ENCODE measurements around the gene TMEM97.
"Not testable (repeated sequence)": the region's sequence is repeated elsewhere in the genome, so short reads cannot be mapped to it uniquely, and the experiment has no call there.

TMEM97 gene

DNA sequence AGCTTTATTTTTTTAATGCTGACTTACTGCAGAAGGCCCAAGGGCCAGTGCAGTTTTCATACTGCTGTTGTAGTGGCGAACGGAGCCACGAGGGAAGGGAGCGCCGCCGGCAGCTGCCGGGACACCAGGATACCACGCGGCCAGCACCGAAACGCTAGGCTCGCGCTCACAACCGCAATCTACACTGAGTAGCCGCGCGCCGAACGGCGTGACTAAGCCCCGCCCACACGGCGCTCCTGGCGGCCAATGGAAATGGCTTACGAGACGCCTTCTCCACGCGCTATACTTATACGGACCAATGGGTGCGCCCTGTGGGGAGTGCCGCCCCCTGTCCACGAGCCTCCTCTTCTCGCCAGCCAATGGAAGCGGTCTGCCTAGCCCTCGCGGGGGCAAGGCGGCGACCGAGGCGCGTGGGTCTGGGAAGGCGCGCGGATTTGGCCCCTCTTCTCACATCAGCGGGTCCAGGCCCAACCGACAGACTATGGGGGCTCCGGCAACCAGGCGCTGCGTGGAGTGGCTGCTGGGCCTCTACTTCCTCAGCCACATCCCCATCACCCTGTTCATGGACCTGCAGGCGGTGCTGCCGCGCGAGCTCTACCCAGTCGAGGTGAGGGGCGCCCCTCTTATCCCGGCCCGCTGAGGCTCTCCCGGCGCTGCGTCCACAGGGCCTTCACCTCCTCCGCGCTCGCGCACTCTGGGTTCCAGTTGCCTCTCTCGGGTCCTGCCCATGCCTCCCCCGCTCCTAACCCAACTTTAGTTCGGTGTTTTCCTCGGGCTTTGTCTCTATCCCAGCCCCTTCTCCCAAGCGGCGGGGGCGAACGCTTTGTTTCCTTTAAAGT, at the start of gene TMEM97:
TSS of gene TMEM97 (plus strand) at position 442 of the 839 bp plus-strand sequence. CDS start at position 482, 40 bp downstream.
- peak; percentile 96 for DNase-seq

DNA sequence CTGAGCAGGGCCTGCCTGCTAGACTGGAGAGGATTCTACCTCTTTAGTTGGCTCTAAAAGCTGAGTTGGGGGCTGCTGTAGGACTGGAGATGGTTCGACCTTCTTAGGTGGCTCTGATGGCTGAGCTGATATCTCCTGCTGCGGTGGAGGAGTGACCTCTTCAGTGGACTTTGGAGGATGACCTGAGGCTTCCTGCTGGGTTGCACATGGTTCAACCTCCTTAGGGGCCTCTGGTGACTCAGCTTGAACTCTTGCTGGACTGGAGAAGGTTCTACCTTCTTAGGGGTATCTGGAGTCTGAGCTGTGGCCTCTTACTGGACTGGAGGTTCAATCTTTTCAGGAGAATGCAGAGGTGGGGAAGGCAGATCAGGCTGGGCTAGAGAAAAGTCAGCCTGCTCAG, 48.9 kb upstream of the TMEM97 start:
- no peak for DNase-seq

DNA sequence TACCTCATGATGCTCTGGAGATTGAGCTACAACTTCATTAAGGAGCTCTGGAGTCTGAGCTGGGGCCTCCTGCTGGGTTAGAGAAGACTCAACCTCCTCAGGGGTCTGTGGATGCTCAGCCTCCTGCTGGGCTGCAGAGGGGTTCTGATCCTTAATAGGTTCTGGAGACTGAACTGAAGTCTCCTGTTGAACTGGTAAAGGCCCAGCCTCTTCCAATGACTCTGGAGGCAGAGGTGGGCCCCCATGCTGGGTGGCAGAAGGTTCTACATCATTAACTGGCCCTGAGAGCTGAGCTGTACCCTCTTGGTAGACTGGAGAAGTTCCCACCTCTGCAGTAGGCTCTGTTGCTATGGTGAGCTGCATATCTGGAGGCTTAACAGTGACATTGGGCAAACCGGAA, 48.1 kb upstream of the TMEM97 start:
- no peak for DNase-seq

DNA sequence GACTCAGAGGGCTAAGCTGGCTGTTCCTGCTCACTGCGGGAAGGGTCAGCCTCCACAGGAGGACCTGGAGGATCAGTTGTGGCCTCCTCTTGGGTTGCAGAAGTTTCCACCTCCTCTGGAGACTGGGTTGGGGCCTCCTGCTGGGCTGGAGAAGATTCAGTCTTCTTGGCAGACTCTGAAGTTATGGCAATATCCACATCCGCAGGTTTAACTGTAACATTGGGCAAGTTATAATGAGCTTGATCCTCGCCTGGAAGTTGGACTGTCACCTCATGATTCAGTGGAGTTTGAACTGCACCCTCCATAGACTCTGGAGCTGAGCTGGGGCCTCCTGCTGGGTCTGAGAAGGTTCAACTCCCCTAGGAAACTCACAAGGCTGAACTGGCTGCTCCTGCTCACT, 47.6 kb upstream of the TMEM97 start:
- no peak for DNase-seq

DNA sequence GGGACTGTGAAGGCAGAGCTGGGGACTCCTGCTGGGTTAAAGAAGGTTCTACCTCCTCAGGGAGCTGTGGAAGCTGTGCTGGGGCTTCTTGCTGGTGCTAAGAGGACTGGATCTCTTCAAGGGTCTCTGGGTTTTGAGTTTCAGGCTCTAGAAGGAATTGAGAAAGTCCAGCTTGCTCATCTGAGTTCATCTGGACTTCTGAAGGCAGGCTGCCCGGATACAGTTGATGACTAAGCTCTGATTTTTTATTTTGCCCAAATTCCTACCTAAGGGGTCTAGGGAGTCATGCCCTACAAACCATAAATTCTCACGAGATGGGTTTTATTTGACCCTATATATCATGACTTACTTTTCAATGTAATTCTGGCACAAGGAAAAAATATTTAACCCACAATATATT, 46.8 kb upstream of the TMEM97 start:
- no peak for DNase-seq

DNA sequence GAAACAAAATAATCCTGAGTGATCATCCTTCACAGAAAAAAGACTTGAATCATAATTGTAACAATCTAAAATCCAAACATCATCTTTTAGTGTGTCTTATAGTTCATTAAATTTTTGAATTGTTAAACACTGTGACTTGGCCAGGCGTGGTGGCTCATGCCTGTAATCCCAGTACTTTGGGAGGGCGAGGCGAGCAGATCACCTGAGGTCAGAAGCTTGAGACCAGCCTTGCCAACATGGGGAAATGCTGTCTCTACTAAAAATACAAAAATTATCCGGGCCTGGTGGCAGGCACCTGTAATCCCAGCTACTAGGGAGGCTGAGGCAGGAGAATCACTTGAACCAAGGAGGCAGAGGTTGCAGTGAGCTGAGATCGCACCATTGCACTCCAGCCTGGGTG, 45.7 kb upstream of the TMEM97 start:
- not testable (repeated sequence) for DNase-seq

GRCh38 chr17:28274591-28275265, 44.3 kb upstream of the TMEM97 start:
- no peak for DNase-seq

DNA sequence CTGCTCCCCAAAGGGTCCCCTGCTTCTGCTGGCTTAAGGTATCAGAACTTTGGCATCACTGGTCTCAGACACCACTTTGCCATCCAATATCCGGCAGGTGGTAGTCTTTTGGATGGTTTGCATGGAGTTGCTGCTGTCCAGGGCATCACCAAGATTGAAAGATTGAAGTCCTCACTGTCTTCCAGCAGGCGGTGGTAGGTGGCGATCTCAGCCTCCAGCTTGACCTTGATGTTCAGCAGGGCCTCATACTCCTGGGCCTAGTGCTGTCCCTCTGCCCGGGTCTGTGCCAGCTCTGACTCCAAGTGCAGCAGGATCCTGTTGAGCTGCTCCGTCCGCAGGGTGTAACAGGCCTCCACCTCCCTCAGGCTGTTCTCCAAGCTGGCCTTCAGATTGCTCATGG, 43.0 kb upstream of the TMEM97 start:
- no peak for DNase-seq

DNA sequence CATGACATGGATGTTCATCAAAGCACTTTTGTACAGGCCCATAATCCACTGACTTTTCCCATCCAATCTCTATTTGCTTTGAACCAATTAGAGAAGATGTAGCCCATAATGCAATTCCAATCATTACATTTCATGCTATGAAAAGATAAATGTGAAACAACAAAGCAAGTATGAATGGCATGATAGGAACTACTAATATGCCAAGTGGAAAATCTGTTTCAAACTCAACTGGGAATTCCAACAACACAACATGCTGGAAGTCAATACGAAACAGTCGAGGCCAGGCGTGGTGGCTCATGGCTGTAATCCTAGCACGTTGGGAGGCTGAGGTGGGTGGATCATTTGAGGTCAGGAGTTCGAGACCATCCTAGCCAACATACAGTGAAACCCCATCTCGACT, 39.6 kb upstream of the TMEM97 start:
- DNase-seq = peak; percentile 42

DNA sequence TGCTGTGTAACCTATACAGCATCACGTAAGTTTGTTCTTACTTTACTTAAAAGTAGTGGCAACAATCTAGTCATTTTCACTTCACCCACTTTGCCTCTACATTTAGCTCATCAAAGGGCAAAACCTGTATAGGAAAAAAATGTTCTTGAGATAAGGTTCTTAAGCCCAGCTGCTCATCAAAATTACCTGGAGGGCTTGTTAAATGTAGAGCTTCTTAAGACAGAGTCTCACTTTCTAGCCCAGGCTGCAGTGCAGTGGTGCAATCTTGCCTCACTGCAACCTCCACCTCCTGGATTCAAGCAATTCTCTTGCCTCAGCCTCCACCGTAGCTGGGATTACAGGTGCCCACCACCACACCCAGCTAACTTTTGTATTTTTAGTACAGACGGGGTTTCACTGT, 38.2 kb upstream of the TMEM97 start:
- DNase-seq = no peak

- DNase-seq = peak; percentile 81
Measured at GRCh38 chr17:28282596-28282995, 36.4 kb upstream of the TMEM97 start.

DNA sequence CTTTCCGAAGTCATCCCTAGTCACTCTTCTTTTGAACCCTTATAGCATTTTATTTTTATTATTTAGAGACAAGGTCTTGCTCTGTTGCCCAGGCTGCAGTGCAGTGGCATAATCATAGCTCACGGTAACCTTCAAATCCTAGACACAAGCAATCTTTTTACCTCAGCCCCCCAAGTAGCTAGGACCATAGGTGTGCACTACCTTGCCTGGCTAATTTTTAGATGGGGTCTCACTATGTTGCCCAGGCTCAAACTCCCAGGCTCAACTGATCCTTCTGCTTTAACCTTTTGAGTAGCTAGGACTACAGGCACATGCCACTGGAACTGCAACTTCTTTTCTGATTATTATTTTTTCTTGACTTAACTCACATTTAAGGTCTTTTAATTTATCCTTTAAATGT, 33.0 kb upstream of the TMEM97 start:
- DNase-seq = no peak

DNA sequence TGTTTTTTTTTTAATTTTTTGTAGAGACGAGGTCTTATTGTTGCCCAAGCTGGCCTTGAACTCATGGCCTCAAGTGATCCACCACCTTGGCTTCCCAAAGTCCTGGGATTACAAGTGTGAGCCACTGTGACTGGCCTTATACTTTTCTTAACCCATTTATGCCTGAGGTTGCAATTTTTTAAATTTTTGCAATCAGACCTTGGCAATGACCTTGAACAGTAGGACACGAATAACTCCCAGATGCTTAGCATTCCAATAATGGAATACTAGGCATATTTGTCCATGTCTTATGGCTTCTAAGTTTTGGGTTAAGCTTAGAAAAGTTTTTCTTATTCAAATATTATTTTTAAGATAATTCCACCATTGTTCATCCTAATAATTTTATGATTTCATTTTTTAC, 28.3 kb upstream of the TMEM97 start:
- no peak for DNase-seq

DNA sequence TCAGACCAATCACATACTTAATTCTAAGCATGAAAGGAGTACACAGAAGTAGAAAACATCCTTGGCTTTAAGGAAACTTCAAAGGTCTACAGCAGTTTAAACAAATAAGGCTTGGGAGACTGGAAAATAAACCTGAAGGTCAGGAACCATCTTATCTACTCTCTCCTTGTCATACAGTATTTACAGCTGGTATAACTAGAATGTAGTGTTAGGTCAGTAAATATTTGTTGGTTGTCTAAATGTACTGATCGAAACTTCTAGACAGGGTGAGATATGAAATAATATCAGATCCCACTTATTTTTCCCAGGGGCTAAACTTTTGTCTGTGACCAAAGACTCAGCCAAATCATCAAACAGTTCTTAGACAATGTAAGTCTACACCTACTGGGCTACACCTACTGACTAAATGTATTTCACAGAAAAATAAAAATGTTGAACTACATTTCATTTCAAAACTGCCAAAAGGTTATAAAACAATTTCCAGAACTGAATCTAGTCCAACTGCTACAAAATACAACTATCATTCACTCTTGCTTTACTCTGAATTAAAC, 27.1 kb upstream of the TMEM97 start:
- no peak for DNase-seq

- DNase-seq = not testable (repeated sequence)
Measured at GRCh38 chr17:28292878-28293277, 26.1 kb upstream of the TMEM97 start.

GRCh38 chr17:28293994-28294393, 25.0 kb upstream of the TMEM97 start:
- DNase-seq = no peak

- no peak for DNase-seq
Measured at GRCh38 chr17:28295677-28296578, 23.1 kb upstream of the TMEM97 start.

DNA sequence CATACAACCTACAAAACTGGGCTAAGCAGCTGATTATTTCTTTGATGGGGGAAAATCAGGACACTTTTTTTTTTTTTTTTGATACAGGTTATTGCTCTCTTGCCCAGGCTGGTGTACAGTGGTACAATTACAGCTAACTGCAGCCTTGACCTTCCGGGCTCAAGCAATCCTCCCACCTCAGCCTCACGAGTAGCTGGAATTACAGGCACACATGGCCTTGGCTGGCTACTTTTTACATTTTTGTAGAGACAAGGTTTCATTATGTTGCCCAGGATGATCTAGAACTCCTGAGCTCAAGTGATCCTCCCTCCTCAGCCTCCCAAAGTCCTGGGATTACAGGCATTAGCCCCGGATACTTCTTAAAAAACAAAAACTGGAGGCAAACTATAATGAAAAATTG, 20.6 kb upstream of the TMEM97 start:
- DNase-seq = no peak

GRCh38 chr17:28306954-28307401, 12.0 kb upstream of the TMEM97 start:
- DNase-seq = no peak

DNA sequence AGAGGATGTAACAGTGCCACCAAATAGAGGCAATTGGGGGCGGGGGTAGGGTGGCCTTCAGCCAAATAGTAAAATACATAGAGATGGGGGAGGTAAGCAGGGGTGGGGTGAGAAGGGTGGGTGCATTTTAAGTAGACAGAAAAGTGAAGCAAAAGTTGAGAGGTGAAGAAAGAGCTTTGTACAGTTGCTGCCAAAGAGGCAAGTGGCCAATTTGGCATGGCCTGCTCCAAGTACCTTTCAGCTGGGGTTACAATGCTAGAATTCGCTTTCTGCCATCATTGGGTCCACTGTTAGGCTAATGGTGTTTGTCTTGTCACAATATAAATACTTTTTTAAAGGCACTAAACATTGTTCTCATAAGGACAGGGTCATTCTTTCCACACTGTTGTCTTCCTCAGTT, 5.2 kb upstream of the TMEM97 start:
- no peak for DNase-seq

- DNase-seq = no peak
Measured at GRCh38 chr17:28315846-28316705, 2.9 kb upstream of the TMEM97 start.
